BJ (cell line): ENCODE data around the gene DLG5. TPM values are rescaled to one million over a fixed set of nuclear protein-coding genes. Genes with fewer than 3 reads are reported as not detected.

Experiments
- CTCF ChIA-PET: fragments of 350-600 bp; formaldehyde crosslinking; extraction: SDS; loops from one replicate; lab custom pipeline; 2021; ENCODE audit warnings: antibody characterized with exemption, inconsistent platforms; lab: Yijun Ruan, JAX
- POLR2A ChIA-PET: fragments of 300-600 bp; sonication (Branson Sonifier 250); formaldehyde crosslinking; extraction: SDS; loops from one replicate; lab custom pipeline; 2021; ENCODE audit warnings: antibody characterized with exemption; lab: Charles Lee
- DNase-seq: peaks from one replicate; pipeline ENCODE4 v3.0.0-alpha.2; 2011; ENCODE audit warnings: low read depth
- H3K27me3 ChIP-seq: 2 replicates; pipeline ENCODE4 v1.6.0; 2011; ENCODE audit warnings: low read length; ENCODE audit not compliant: control insufficient read depth, insufficient read depth
- H3K36me3 ChIP-seq: 2 replicates; pipeline ENCODE4 v1.5.1; 2011; ENCODE audit warnings: low read length; ENCODE audit not compliant: control insufficient read depth, insufficient read depth
- H3K4me3 ChIP-seq: 2 replicates; pipeline ENCODE4 v1.5.1; 2011; ENCODE audit warnings: low read depth, mild to moderate bottlenecking, control low read depth, low read length
- polyA plus RNA-seq: library from polyadenylated mRNA; depleted of rRNA; stranded (reverse); fragments of >200 nt; gene quantifications from 2 replicates; pipeline ENCODE4 v1.2.3, GENCODE V29; 2011
- TF ChIP-seq, protein P1 (sequence below): IDR thresholded peaks from 2 replicates; pipeline ENCODE4 v1.5.1; 2011; ENCODE audit warnings: low read depth, mild to moderate bottlenecking, control low read depth, inconsistent platforms, low read length, moderate library complexity; ENCODE audit not compliant: insufficient read depth

DLG5 gene
- polyA plus RNA-seq, 1 experiment = 21.9 TPM

DNA sequence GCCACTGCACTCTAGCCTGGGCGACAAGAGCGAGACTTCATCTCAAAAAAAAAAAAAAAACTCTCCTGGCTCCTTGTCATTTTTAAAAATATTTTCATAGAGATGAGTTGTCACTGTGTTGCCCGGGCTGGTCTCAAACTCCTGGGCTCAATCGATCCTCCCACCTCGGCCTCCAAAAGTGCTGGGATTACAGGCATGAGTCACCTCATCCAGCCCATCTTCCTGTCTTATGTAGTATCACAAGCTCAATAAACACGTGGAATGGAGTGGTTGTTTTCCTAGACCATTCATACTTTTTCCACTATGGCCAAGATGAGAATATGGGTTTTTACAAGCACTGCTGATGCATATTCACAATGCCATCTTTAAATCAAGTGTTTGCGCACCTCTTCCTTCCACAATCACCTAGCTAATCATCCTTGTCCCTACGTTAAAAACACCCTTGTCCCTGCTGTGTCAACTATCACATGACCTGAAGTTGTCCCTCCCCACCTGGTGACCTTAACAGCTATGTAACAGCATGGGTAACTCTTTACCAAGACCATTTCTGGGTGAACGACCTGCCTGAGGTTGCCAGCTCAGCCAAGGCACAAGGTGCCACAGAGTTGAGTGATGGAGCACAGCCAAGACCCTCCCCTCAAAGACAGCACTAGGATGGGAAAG lies 21.3 kb downstream of the DLG5 start:
- H3K27me3 ChIP-seq = no peaks in the 10 kb centered on the region
- CTCF ChIA-PET = no interaction called here
- TF ChIP-seq, protein P1, sequence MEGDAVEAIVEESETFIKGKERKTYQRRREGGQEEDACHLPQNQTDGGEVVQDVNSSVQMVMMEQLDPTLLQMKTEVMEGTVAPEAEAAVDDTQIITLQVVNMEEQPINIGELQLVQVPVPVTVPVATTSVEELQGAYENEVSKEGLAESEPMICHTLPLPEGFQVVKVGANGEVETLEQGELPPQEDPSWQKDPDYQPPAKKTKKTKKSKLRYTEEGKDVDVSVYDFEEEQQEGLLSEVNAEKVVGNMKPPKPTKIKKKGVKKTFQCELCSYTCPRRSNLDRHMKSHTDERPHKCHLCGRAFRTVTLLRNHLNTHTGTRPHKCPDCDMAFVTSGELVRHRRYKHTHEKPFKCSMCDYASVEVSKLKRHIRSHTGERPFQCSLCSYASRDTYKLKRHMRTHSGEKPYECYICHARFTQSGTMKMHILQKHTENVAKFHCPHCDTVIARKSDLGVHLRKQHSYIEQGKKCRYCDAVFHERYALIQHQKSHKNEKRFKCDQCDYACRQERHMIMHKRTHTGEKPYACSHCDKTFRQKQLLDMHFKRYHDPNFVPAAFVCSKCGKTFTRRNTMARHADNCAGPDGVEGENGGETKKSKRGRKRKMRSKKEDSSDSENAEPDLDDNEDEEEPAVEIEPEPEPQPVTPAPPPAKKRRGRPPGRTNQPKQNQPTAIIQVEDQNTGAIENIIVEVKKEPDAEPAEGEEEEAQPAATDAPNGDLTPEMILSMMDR = no peak

DNA sequence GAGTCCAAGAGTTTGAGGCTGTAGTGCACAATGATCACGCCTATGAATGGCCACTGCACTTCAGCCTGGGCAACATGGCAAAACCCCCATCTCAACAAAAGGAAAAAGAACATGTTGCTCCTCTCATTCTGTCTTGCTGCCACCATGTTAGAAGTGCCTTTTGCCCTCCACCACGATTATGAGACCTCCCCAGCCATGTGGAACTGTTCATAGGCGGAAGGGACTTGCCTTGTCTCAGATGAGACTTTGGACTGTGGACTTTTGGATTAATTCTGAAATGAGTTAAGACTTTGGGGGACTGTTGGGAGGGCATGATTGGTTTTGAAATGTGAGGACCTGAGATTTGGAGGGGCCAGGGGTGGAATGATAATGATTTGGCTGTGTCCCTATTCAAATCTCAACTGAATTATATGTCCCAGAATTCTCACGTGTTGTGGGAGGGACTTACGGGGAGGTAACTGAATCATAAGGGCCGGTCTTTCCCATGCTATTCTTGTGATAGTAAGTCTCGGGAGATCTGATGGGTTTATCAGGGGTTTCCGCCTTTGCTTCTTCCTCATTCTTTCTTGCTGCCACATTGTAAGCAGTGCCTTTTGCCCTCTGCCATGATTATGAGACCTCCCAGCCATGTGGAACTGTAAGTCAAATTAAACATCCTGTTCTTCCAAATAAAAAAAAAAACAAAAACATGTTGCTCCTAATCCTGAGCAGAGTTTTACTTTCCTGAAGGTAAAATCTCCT lies 22.3 kb downstream of the DLG5 start:
- Histone ChIP-seq H3K36me3 (peaks cover 2% of the 10 kb centered on the region), H3K4me3 (no peak overlapping the region), H3K27me3 (no peaks in the 10 kb centered on the region)
- ChIA-PET CTCF (no interaction called here), POLR2A (no interaction called here)
- TF ChIP-seq, protein P1 = no peak
- DNase-seq = no peak

More for the DNA sequence above, 21.3 kb downstream of the DLG5 start:
- H3K4me3 ChIP-seq = no peak overlapping the region
- H3K36me3 ChIP-seq = peaks cover 2% of the 10 kb centered on the region; the same call in 1 of the 2 replicates
- POLR2A ChIA-PET = no interaction called here
- DNase-seq = no peak

DNA sequence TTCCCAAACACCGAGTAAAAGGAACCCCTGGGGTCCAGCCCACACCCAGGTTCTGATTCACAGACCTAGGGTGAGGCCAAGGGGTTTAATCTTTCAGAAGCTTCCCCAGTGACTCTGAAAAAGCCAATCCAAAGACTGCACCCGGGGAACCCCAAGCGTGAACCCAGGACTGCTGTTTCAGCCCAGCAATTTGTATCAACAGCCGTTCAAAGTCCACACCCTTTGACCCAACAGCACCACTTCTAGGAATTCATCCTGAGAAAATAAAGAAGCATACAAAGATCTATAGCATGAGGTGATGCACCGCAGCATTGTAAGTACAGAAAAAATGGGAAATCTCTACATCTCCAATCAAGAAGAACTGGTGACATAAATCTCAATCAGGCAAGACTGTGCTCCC lies 24.4 kb downstream of the DLG5 start:
- H3K4me3 ChIP-seq = no peak overlapping the region
- ChIA-PET POLR2A (no interaction called here), CTCF (no interaction called here)
- no peak for DNase-seq
- H3K27me3 ChIP-seq = no peaks in the 10 kb centered on the region
- TF ChIP-seq, protein P1 = no peak
- peaks cover 2% of the 10 kb centered on the region for H3K36me3 ChIP-seq

DNA sequence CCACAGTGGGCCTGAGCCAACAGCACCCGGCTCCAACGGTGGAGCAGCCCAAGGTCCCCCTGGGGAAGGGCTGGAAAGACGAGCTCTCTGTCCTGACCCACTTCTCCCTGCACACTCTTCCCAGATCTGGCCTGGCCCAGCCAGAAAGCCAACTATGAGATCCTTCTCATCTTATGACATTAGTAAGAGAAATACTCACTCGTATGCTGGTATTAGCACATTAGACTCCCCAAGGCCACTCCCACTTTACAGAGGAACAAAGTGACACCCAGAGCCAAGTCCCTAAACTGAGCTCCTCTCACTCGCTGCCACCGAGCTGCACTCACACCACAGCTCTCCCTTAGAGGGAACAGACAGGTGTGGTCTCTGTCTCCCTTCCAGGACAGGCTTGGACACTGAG lies 24.8 kb downstream of the DLG5 start:
- Histone ChIP-seq H3K36me3 (peaks cover 2% of the 10 kb centered on the region), H3K4me3 (no peak overlapping the region), H3K27me3 (no peaks in the 10 kb centered on the region)
- TF ChIP-seq, protein P1 = no peak
- no peak for DNase-seq
- ChIA-PET CTCF (no interaction called here), POLR2A (no interaction called here)

DNA sequence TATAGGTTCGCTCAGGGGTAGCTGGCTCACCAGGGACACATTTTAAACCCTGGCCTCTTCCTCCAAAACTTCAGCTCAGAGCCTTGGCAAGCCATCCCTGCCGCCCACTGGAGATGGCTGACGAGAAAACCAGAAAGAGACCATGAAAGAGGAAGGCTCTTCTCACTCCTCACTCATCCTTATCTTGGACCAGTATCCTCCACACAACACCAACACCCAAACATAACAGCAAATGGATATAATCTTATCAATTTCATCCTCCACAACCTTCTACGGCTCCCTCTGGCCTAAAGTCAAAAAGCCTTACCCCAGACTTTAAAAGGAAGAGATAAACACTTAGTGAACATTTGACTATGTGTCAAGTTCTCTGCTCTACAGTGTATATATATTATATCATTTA lies 26.9 kb downstream of the DLG5 start:
- H3K36me3 ChIP-seq = peaks cover 2% of the 10 kb centered on the region
- ChIA-PET CTCF (interaction anchor here (1.8 to 2.8 kb wide), 2 partner anchors 9 kb away, joined by 6 to 8 read pairs; no protein-coding TSS in a partner anchor), POLR2A (no interaction called here)
- no peak overlapping the region for H3K4me3 ChIP-seq
- TF ChIP-seq, protein P1 = no peak
- no peak for DNase-seq
- no peaks in the 10 kb centered on the region for H3K27me3 ChIP-seq
